GM12878 (cell line): ENCODE data around the gene SLC51A. TPM values are rescaled to one million over a fixed set of nuclear protein-coding genes. Genes with fewer than 3 reads are reported as not detected.

Experiments
- ATAC-seq: fragments of 200-7000 bp; cut with Tn5 transposase; 3 replicates; pipeline ENCODE4 v1.9.1; 2020; ENCODE audit warnings: mild to moderate bottlenecking, moderate library complexity
- BruUV-seq: library from RNA; stranded (reverse); fragments of 400-500 nt; replicated peaks from 2 replicates; lab custom pipeline; 2021; lab: Mats Ljungman, UMichigan
- CTCF ChIA-PET: fragments of 300-600 bp; sonication (Branson Sonifier 250); formaldehyde crosslinking; extraction: SDS; loops from one replicate; lab custom pipeline; 2021; ENCODE audit warnings: inconsistent platforms; lab: Yijun Ruan, JAX
- POLR2A ChIA-PET: fragments of 350-600 bp; formaldehyde crosslinking; extraction: SDS; loops from one replicate; lab custom pipeline; 2021; ENCODE audit warnings: inconsistent platforms; lab: Charles Lee
- RAD21 ChIA-PET: fragments of 300-600 bp; sonication (Branson Sonifier 250); formaldehyde crosslinking; loops from one replicate; lab custom pipeline; 2023; ENCODE audit warnings: antibody characterized with exemption; ENCODE audit not compliant: unreplicated experiment; lab: Charles Lee
- SMC1A ChIA-PET: fragments of 300-600 bp; sonication (Branson Sonifier 250); formaldehyde crosslinking; loops from one replicate; lab custom pipeline; 2023; ENCODE audit not compliant: unreplicated experiment, uncharacterized antibody; lab: Charles Lee
- DNase-seq: peaks from one replicate; pipeline ENCODE4 v3.0.0-alpha.2; 2011; ENCODE audit warnings: low read depth, low spot score
- FAIRE-seq: peaks from 3 replicates; lab custom pipeline; 2011; peaks lifted over from hg19 to GRCh38; lab: Jason Lieb, UNC
- H2AFZ ChIP-seq: 2 replicates; pipeline ENCODE4 v1.6.0; 2011; ENCODE audit warnings: low read depth, low read length, control low read depth; ENCODE audit not compliant: control insufficient read depth
- H3K27ac ChIP-seq: 2 replicates; pipeline ENCODE4 v1.5.1; 2011; ENCODE audit warnings: control low read depth; ENCODE audit not compliant: control insufficient read depth, insufficient read depth
- H3K27me3 ChIP-seq, 2 experiments: replicated peaks in 1 of 2; 2 replicates each; pipeline versions ENCODE4 v1.6.0 to v1.6.1; 2011; ENCODE audit warnings: low read length in 1 of 2; ENCODE audit not compliant: control insufficient read depth in 2 of 2, insufficient read depth in 2 of 2
- H3K36me3 ChIP-seq, 2 experiments: 2 replicates each; pipeline ENCODE4 v1.5.1; 2011; ENCODE audit warnings: low read length in 1 of 2; ENCODE audit not compliant: control insufficient read depth in 2 of 2, insufficient read depth in 2 of 2
- H3K4me1 ChIP-seq: 2 replicates; pipeline ENCODE4 v1.6.1; 2011; ENCODE audit warnings: mild to moderate bottlenecking, low read length, moderate library complexity, mixed read lengths; ENCODE audit not compliant: control insufficient read depth, insufficient read depth
- H3K4me2 ChIP-seq: 2 replicates; pipeline ENCODE4 v1.6.0; 2011; ENCODE audit warnings: control low read depth; ENCODE audit not compliant: control insufficient read depth, insufficient read depth
- H3K4me3 ChIP-seq: fragments of 200-600 bp; sonication (generic); 2 replicates; pipeline ENCODE4 v1.5.1; 2016
- H3K79me2 ChIP-seq: 2 replicates; pipeline ENCODE4 v1.6.0; 2011; ENCODE audit warnings: low read length; ENCODE audit not compliant: control insufficient read depth, insufficient read depth
- H3K9ac ChIP-seq: 2 replicates; pipeline ENCODE4 v1.8.0; 2011; ENCODE audit warnings: low read length, control low read depth, mixed read lengths; ENCODE audit not compliant: control insufficient read depth, insufficient read depth
- H3K9me3 ChIP-seq: replicated peaks from 3 replicates; pipeline ENCODE4 v1.5.1; 2011; ENCODE audit warnings: mild to moderate bottlenecking, low read length; ENCODE audit not compliant: control insufficient read depth, insufficient read depth
- H4K20me1 ChIP-seq: 2 replicates; pipeline ENCODE4 v1.6.0; 2011; ENCODE audit not compliant: control insufficient read depth, insufficient read depth
- ATF7 ChIP-seq: fragments of 450-650 bp; IDR thresholded peaks from 2 replicates; pipeline ENCODE4 v1.6.1; 2016; ENCODE audit warnings: low read depth, mild to moderate bottlenecking
- BCL11A ChIP-seq: IDR thresholded peaks from 2 replicates; pipeline ENCODE4 v1.6.1; 2011; ENCODE audit warnings: low read depth, low read length
- BCL3 ChIP-seq: IDR thresholded peaks from 2 replicates; pipeline ENCODE4 v1.6.1; 2011; ENCODE audit warnings: borderline replicate concordance, low read depth, mild to moderate bottlenecking, moderate library complexity, low read length; ENCODE audit not compliant: insufficient read depth, poor library complexity, severe bottlenecking
- BHLHE40 ChIP-seq, 2 experiments: fragments of 450-650 bp in 1 of 2; IDR thresholded peaks; 2 replicates each; pipeline ENCODE4 v1.6.1; 2011 to 2017; ENCODE audit warnings: low read depth in 2 of 2, borderline replicate concordance in 1 of 2, improper control_type of control experiment in 1 of 2, low read length in 1 of 2, mild to moderate bottlenecking in 1 of 2
- BRCA1 ChIP-seq: IDR thresholded peaks from 2 replicates; pipeline ENCODE4 v1.6.1; 2011; ENCODE audit warnings: low read depth, low read length, improper control_type of control experiment
- CHD1 ChIP-seq: IDR thresholded peaks from 2 replicates; pipeline ENCODE4 v1.6.1; 2012; ENCODE audit warnings: low read depth, low read length, improper control_type of control experiment
- IKZF1 ChIP-seq: fragments of 450-650 bp; conservative IDR thresholded peaks from 2 replicates; pipeline ENCODE4 v1.6.1; 2017; ENCODE audit warnings: antibody characterized with exemption, mild to moderate bottlenecking
- IKZF2 ChIP-seq, 2 experiments: fragments of 450-650 bp; IDR thresholded peaks; 2 replicates each; pipeline ENCODE4 v1.6.1; 2017; ENCODE audit warnings: mild to moderate bottlenecking in 2 of 2, moderate library complexity in 2 of 2
- KDM1A ChIP-seq: fragments of 200-600 bp; sonication (generic); IDR thresholded peaks from 2 replicates; pipeline ENCODE4 v1.6.1; 2016; ENCODE audit warnings: borderline replicate concordance
- MTA2 ChIP-seq: fragments of 450-650 bp; IDR thresholded peaks from 2 replicates; pipeline ENCODE4 v1.6.1; 2016; ENCODE audit warnings: low read depth, mild to moderate bottlenecking, moderate library complexity
- MTA3 ChIP-seq: IDR thresholded peaks from 2 replicates; pipeline ENCODE4 v1.6.1; 2012; ENCODE audit warnings: low read length, inconsistent platforms, borderline replicate concordance
- MXI1 ChIP-seq: fragments of 150-350 bp; IDR thresholded peaks from 2 replicates; pipeline ENCODE4 v1.6.1; 2011; ENCODE audit warnings: low read depth, mild to moderate bottlenecking, inconsistent platforms, low read length, improper control_type of control experiment
- NFIC ChIP-seq: IDR thresholded peaks from 2 replicates; pipeline ENCODE4 v1.6.1; 2012; ENCODE audit warnings: low read depth, mild to moderate bottlenecking, inconsistent platforms, low read length, moderate library complexity
- PKNOX1 ChIP-seq: fragments of 450-650 bp; IDR thresholded peaks from 2 replicates; pipeline ENCODE4 v1.6.1; 2016; ENCODE audit warnings: mild to moderate bottlenecking
- POLR2A ChIP-seq: IDR thresholded peaks from 2 replicates; pipeline ENCODE4 v1.6.1; 2011; ENCODE audit warnings: low read depth, mild to moderate bottlenecking, low read length
- POU2F2 ChIP-seq: IDR thresholded peaks from 3 replicates; pipeline ENCODE4 v1.6.1; 2011; ENCODE audit warnings: low read depth, mild to moderate bottlenecking, low read length, borderline replicate concordance
- RAD21 ChIP-seq: IDR thresholded peaks from 2 replicates; pipeline ENCODE4 v1.6.1; 2011; ENCODE audit warnings: mild to moderate bottlenecking, low read depth, low read length, moderate library complexity; ENCODE audit not compliant: insufficient read depth
- RUNX3 ChIP-seq: IDR thresholded peaks from 2 replicates; pipeline ENCODE4 v1.6.1; 2012; ENCODE audit warnings: low read length, inconsistent platforms
- WGBS: methylation state at CpG from one replicate; pipeline ENCODE4 v1.1.6; 2016; ENCODE audit warnings: low lambda C conversion rate; ENCODE audit not compliant: insufficient replicate concordance, insufficient coverage; ENCODE audit errors: missing lambda C conversion rate; 5-methylcytosine and 5-hydroxymethylcytosine counted together
- in situ Hi-C: fragments of 300-500 bp; cut with MboI; formaldehyde crosslinking; loops from 9 replicates; pipeline ENCODE4 v1.14.3; 2018; ENCODE audit warnings: mixed read lengths
- intact Hi-C: fragments of 100-400 bp; cut with micrococcal nuclease; formaldehyde crosslinking; loops from one replicate; pipeline ENCODE4 v1.14.2; 2022; ENCODE audit not compliant: unreplicated experiment
- polyA plus RNA-seq, 11 experiments: library from polyadenylated mRNA; depleted of rRNA in 4 of 11; unstranded in 6 of 11; stranded (reverse) in 5 of 11; fragments of >200 nt; fragmentation: Nextera tagmentation in 4 of 11; fragmentation: Illumina TruSeq in 1 of 11; extraction: Ambion mirVana in 4 of 11; extraction: Trizol in 1 of 11; gene quantifications; 1 replicate in 1 of 11; 2 replicates in 10 of 11; pipeline versions ENCODE4 v1.2.1 to v1.2.3, GENCODE V29; 2011 to 2016; ENCODE audit warnings: inconsistent platforms in 2 of 11, missing spikeins in 2 of 11, low read depth in 1 of 11
- total RNA-seq, 4 experiments: library from RNA; depleted of rRNA in 3 of 4; stranded (reverse); fragments of >200 nt in 3 of 4; fragmentation: Illumina TruSeq in 1 of 4; extraction: Trizol in 1 of 4; gene quantifications; 2 replicates each; pipeline versions ENCODE4 v1.2.1 to v1.2.3, GENCODE V29; 2013 to 2021
- TF ChIP-seq, protein P1 (sequence below): fragments of 150-350 bp; IDR thresholded peaks from 2 replicates; pipeline ENCODE4 v1.6.1; 2016; ENCODE audit warnings: low read depth, low read length

Gene SLC51A
- total and polyA plus RNA-seq, 10 of the 15 experiments (the other 5 are each of a cell fraction or from before 2014, with no cell fraction given) = 0.99 to 3.9 (median 2.2) TPM; not detected in 6

GRCh38 chr3:196235452-196236122 is 19.3 kb downstream of the SLC51A start:
- ChIA-PET POLR2A (interaction anchor here (1.6 kb wide), 1 partner anchor 17 kb away, joined by 3 read pairs; no protein-coding TSS in a partner anchor), CTCF (interaction anchor here (1.0 to 1.8 kb wide), 3 partner anchors 10 to 287 kb away, joined by 3 to 5 read pairs (median 4); no protein-coding TSS in a partner anchor), SMC1A (interaction anchor here (1.0 to 1.6 kb wide), 6 partner anchors 18 to 164 kb away, joined by 3 to 4 read pairs (median 4); no protein-coding TSS in a partner anchor), RAD21 (interaction anchor here (1.0 kb wide), 1 partner anchor 16 kb away, joined by 3 read pairs; no protein-coding TSS in a partner anchor)
- FAIRE-seq (no peak), ATAC-seq (peak; percentile 54), DNase-seq (no peak)
- intact Hi-C loops (no loop called here), in situ Hi-C loops (no loop called here)
- Histone ChIP-seq H3K79me2 (no peaks in the 10 kb centered on the region), H4K20me1 (no peaks in the 10 kb centered on the region), H2AFZ (no peak overlapping the region), H3K4me3 (no peak overlapping the region), H3K4me2 (no peak overlapping the region), H3K9ac (no peak overlapping the region), H3K27ac (no peak overlapping the region), H3K36me3 (peaks cover 0 to 2% of the 10 kb centered on the region in 2 experiments; a peak in 3 of 4 replicates), H3K9me3 (no peaks in the 10 kb centered on the region), H3K4me1 (peaks cover 28% of the 10 kb centered on the region), H3K27me3 (no peaks in the 10 kb centered on the region)
- WGBS = 60% methylated on average over 12 of the region's 12 CpGs
- BruUV-seq = TSS peak; percentile 25
- TF ChIP-seq RUNX3 (peak; percentile 80), CHD1 (no peak), BCL11A (peak; percentile 36; the same call in 1 of the 2 replicates), MTA3 (no peak), ATF7 (no peak), POLR2A (no peak), RAD21 (no peak), BHLHE40 (IDR thresholded peaks at IDR 0.05; ENCODE audit: borderline replicate concordance in 1 of 2, low read depth in 2 of 2, low read length in 1 of 2) (peak; percentile 53 to 80; a peak in 3 of 4 replicates), IKZF2 (IDR thresholded peaks at IDR 0.05) (peak; percentile 44 to 48; a peak in 2 of 4 replicates), MXI1 (no peak), BRCA1 (no peak), NFIC (0 out of 2 replicates have a peak, but pooled peaks have one; percentile 20), POU2F2 (no peak), PKNOX1 (peak; percentile 50; the same call in 1 of the 2 replicates), KDM1A (no peak), IKZF1 (peak; percentile 48; the same call in 1 of the 2 replicates), MTA2 (peak; percentile 43; the same call in 1 of the 2 replicates), BCL3 (no peak)
- TF ChIP-seq, protein P1, sequence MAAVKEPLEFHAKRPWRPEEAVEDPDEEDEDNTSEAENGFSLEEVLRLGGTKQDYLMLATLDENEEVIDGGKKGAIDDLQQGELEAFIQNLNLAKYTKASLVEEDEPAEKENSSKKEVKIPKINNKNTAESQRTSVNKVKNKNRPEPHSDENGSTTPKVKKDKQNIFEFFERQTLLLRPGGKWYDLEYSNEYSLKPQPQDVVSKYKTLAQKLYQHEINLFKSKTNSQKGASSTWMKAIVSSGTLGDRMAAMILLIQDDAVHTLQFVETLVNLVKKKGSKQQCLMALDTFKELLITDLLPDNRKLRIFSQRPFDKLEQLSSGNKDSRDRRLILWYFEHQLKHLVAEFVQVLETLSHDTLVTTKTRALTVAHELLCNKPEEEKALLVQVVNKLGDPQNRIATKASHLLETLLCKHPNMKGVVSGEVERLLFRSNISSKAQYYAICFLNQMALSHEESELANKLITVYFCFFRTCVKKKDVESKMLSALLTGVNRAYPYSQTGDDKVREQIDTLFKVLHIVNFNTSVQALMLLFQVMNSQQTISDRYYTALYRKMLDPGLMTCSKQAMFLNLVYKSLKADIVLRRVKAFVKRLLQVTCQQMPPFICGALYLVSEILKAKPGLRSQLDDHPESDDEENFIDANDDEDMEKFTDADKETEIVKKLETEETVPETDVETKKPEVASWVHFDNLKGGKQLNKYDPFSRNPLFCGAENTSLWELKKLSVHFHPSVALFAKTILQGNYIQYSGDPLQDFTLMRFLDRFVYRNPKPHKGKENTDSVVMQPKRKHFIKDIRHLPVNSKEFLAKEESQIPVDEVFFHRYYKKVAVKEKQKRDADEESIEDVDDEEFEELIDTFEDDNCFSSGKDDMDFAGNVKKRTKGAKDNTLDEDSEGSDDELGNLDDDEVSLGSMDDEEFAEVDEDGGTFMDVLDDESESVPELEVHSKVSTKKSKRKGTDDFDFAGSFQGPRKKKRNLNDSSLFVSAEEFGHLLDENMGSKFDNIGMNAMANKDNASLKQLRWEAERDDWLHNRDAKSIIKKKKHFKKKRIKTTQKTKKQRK = no peak
